SU-DHL-6 (cell line): Measurements from ENCODE around the gene PRRC2C.

Experiments used
- H2AFZ ChIP-seq: fragments of 200-600 bp; sonication (generic); 2 replicates; pipeline ENCODE4 v1.6.1; 2014; ENCODE audit warnings: low read depth, mild to moderate bottlenecking, moderate library complexity, mixed read lengths, antibody characterized with exemption, low read length; ENCODE audit not compliant: severe bottlenecking
- H3F3A ChIP-seq: fragments of 200-600 bp; shearing (Covaris generic); 2 replicates; pipeline ENCODE4 v1.6.0; 2016; ENCODE audit warnings: antibody characterized with exemption, mild to moderate bottlenecking; ENCODE audit not compliant: insufficient read depth
- H3K27ac ChIP-seq: fragments of 200-600 bp; sonication (generic); 2 replicates; pipeline ENCODE4 v1.5.1; 2016; ENCODE audit warnings: low read depth, mild to moderate bottlenecking, low read length, moderate library complexity, mixed read lengths
- H3K27me3 ChIP-seq: fragments of 200-600 bp; sonication (generic), shearing (Covaris generic); 2 replicates; pipeline ENCODE4 v1.6.0; 2014; ENCODE audit warnings: mild to moderate bottlenecking, low read length
- H3K36me3 ChIP-seq: fragments of 200-600 bp; sonication (generic); 2 replicates; pipeline ENCODE4 v1.6.1; 2014; ENCODE audit warnings: mild to moderate bottlenecking, low read length, mixed read lengths
- H3K4me2 ChIP-seq: fragments of 300-600, 200-600 bp; shearing (Covaris generic), sonication (generic); 2 replicates; pipeline ENCODE4 v1.6.0; 2014; ENCODE audit warnings: low read length, low read depth, mild to moderate bottlenecking; ENCODE audit not compliant: poor library complexity, severe bottlenecking
- H3K4me3 ChIP-seq: fragments of 200-600 bp; sonication (generic); 2 replicates; pipeline ENCODE4 v1.5.1; 2014; ENCODE audit warnings: antibody characterized with exemption, low read length, mild to moderate bottlenecking, mixed read lengths; ENCODE audit not compliant: insufficient read depth, poor library complexity, severe bottlenecking
- H3K79me2 ChIP-seq: fragments of 200-600 bp; sonication (generic); 2 replicates; pipeline ENCODE4 v1.6.1; 2014; ENCODE audit warnings: mild to moderate bottlenecking, low read length, moderate library complexity; ENCODE audit not compliant: insufficient read depth
- H3K9ac ChIP-seq: fragments of 200-600 bp; sonication (generic); 2 replicates; pipeline ENCODE4 v1.7.0; 2014; ENCODE audit warnings: mild to moderate bottlenecking, low read length
- H3K9me2 ChIP-seq: fragments of 200-600 bp; sonication (generic); replicated peaks from 2 replicates; pipeline ENCODE4 v1.6.1; 2014; ENCODE audit warnings: low read length; ENCODE audit not compliant: insufficient read depth
- H3K9me3 ChIP-seq: fragments of 200-600 bp; sonication (generic); 2 replicates; pipeline ENCODE4 v1.6.1; 2014; ENCODE audit warnings: low read length, mixed read lengths; ENCODE audit not compliant: insufficient read depth
- H4K20me1 ChIP-seq: fragments of 200-600 bp; sonication (generic); 2 replicates; pipeline ENCODE4 v1.6.1; 2014; ENCODE audit warnings: low read depth, mild to moderate bottlenecking, antibody characterized with exemption, low read length, moderate library complexity, mixed read lengths
- EZH2phosphoT487 ChIP-seq: fragments of 200-600 bp; sonication (generic), shearing (Covaris generic); conservative IDR thresholded peaks from 2 replicates; pipeline ENCODE4 v1.6.1; 2018; ENCODE audit warnings: mild to moderate bottlenecking, antibody characterized with exemption, low read length, moderate library complexity, mixed read lengths
- TF ChIP-seq, protein P1 (sequence below): fragments of 200-600 bp; sonication (generic); IDR thresholded peaks from one replicate; pipeline ENCODE4 v1.5.1; 2017; ENCODE audit warnings: antibody characterized with exemption, mild to moderate bottlenecking, low read length, moderate library complexity; ENCODE audit not compliant: insufficient read depth, poor library complexity, severe bottlenecking

PRRC2C gene

DNA sequence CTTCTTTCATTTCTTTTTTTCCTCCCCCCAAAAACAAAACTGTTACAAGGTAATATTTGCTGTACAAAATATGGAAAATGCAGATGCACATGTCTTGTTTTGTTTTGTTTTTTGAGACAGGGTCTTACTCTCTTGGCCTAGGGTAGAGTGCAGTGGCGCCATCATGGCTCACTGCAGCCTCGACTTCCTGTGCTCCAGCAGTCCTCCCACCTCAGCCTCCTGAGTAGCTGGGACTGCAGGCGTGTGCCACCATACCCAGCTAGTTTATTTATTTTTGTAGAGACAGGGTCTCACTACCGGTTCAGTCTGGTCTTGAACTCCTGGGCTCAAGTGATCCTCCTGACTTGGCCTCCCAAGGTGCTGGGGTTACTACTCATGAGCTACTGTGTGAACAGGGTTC, 15.5 kb downstream of the PRRC2C start:
- TF ChIP-seq EZH2phosphoT487 = no peak
- TF ChIP-seq, protein P1, sequence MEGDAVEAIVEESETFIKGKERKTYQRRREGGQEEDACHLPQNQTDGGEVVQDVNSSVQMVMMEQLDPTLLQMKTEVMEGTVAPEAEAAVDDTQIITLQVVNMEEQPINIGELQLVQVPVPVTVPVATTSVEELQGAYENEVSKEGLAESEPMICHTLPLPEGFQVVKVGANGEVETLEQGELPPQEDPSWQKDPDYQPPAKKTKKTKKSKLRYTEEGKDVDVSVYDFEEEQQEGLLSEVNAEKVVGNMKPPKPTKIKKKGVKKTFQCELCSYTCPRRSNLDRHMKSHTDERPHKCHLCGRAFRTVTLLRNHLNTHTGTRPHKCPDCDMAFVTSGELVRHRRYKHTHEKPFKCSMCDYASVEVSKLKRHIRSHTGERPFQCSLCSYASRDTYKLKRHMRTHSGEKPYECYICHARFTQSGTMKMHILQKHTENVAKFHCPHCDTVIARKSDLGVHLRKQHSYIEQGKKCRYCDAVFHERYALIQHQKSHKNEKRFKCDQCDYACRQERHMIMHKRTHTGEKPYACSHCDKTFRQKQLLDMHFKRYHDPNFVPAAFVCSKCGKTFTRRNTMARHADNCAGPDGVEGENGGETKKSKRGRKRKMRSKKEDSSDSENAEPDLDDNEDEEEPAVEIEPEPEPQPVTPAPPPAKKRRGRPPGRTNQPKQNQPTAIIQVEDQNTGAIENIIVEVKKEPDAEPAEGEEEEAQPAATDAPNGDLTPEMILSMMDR = no peak
- H4K20me1 ChIP-seq = peaks cover 78% of the 10 kb centered on the region
- no peak overlapping the region for H3K9ac ChIP-seq
- no peak overlapping the region for H3K4me3 ChIP-seq
- no peaks in the 10 kb centered on the region for H3K9me2 ChIP-seq
- H3K79me2 ChIP-seq = peaks cover 100% of the 10 kb centered on the region
- no peak overlapping the region for H3K4me2 ChIP-seq
- no peak overlapping the region for H3K27ac ChIP-seq
- no peaks in the 10 kb centered on the region for H3K27me3 ChIP-seq
- H3K9me3 ChIP-seq = no peaks in the 10 kb centered on the region
- H2AFZ ChIP-seq = no peak overlapping the region
- H3F3A ChIP-seq = no peaks in the 10 kb centered on the region
- peaks cover 4% of the 10 kb centered on the region; the same call in 1 of the 2 replicates for H3K36me3 ChIP-seq

GRCh38 chr1:171501305-171502024, 16.1 kb downstream of the PRRC2C start:
- TF ChIP-seq, protein P1 = no peak
- no peak for TF ChIP-seq EZH2phosphoT487
- Histone ChIP-seq H3K4me2 (no peak overlapping the region), H3K36me3 (peaks cover 4% of the 10 kb centered on the region; the same call in 1 of the 2 replicates)

DNA sequence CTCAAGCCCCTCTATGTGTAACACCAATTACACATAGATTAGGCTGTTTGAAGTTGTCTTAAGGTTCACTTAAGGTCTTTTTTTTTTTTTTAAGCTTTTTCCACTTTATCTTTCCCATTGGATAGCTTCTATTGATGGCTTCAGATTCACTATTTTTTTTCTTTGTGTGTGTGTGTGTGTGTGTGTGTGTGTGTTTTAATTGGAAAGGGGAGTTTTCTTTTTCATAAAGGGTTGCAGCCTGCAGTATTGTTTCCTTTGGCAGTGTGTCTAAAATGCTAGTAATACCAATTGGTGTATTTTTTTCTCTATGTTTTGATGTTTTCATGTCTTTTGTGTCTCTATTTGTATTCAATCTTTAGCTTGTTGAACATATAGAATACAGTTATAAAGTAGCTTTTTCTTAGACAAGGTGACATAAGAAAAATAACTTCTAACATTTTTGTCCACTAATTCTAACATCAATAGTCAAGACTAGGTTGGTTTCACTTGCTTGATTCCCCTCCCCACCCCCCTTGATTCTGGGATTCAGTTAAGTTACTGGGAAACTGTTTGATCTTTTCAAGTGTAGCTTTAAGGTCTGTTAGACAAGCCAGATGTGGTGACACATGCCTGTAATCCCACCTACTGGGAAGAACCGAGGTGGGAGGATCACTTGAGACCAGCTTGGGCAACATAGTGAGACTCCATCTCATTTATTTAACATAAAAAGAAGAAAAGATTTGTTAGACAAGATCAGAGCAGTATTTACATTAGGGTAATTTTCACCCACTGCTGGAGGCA, 21.4 kb downstream of the PRRC2C start:
- no peak for TF ChIP-seq EZH2phosphoT487
- TF ChIP-seq, protein P1 = no peak
- no peak overlapping the region for H3K27ac ChIP-seq
- no peak overlapping the region for H2AFZ ChIP-seq
- no peaks in the 10 kb centered on the region for H3K27me3 ChIP-seq
- H3K4me3 ChIP-seq = no peak overlapping the region
- H3K36me3 ChIP-seq = no peaks in the 10 kb centered on the region
- no peaks in the 10 kb centered on the region for H3K9me2 ChIP-seq
- peaks cover 85% of the 10 kb centered on the region for H4K20me1 ChIP-seq
- peaks cover 100% of the 10 kb centered on the region for H3K79me2 ChIP-seq
- no peak overlapping the region for H3K4me2 ChIP-seq
- no peak overlapping the region for H3K9ac ChIP-seq
- 0 out of 2 replicates have a peak, but pooled peaks cover 5% of the 10 kb centered on the region for H3F3A ChIP-seq
- no peaks in the 10 kb centered on the region for H3K9me3 ChIP-seq

More at GRCh38 chr1:171501305-171502024, 16.1 kb downstream of the PRRC2C start:
- H3K27ac ChIP-seq = no peak overlapping the region
- H2AFZ ChIP-seq = no peak overlapping the region
- H3K79me2 ChIP-seq = peaks cover 100% of the 10 kb centered on the region
- H3K9me3 ChIP-seq = no peaks in the 10 kb centered on the region
- H3F3A ChIP-seq = no peaks in the 10 kb centered on the region
- no peak overlapping the region for H3K9ac ChIP-seq
- H3K4me3 ChIP-seq = no peak overlapping the region
- no peaks in the 10 kb centered on the region for H3K9me2 ChIP-seq
- H3K27me3 ChIP-seq = no peaks in the 10 kb centered on the region
- peaks cover 83% of the 10 kb centered on the region for H4K20me1 ChIP-seq
